Ovary (tissue), 3 donors: ENCODE measurements around the gene FCRL5.

Source experiments
- EP300 ChIP-seq: sonication (generic); formaldehyde crosslinking; IDR thresholded peaks from one replicate; pipeline ENCODE4 v1.6.1; 2017; ENCODE audit warnings: antibody characterized with exemption
- POLR2A ChIP-seq: fragments of 450-650 bp; IDR thresholded peaks from one replicate; pipeline ENCODE4 v1.6.1; 2017; ENCODE audit warnings: antibody characterized with exemption, mild to moderate bottlenecking, moderate library complexity
- TF ChIP-seq, protein P1 (sequence below), 3 donors: fragments of 450-650 bp in 2 of 3; fragments of 200-600 bp in 1 of 3; IDR thresholded peaks; one replicate each; pipeline versions ENCODE4 v1.5.1 to v1.8.0; 2016 to 2022; ENCODE audit warnings: antibody characterized with exemption in 3 of 3, mild to moderate bottlenecking in 1 of 3
- donor health status: DM: no; HTN: no; CAD: no.

- TF ChIP-seq, protein P1, sequence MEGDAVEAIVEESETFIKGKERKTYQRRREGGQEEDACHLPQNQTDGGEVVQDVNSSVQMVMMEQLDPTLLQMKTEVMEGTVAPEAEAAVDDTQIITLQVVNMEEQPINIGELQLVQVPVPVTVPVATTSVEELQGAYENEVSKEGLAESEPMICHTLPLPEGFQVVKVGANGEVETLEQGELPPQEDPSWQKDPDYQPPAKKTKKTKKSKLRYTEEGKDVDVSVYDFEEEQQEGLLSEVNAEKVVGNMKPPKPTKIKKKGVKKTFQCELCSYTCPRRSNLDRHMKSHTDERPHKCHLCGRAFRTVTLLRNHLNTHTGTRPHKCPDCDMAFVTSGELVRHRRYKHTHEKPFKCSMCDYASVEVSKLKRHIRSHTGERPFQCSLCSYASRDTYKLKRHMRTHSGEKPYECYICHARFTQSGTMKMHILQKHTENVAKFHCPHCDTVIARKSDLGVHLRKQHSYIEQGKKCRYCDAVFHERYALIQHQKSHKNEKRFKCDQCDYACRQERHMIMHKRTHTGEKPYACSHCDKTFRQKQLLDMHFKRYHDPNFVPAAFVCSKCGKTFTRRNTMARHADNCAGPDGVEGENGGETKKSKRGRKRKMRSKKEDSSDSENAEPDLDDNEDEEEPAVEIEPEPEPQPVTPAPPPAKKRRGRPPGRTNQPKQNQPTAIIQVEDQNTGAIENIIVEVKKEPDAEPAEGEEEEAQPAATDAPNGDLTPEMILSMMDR (IDR thresholded peaks at IDR 0.05): no peak
- no peak for TF ChIP-seq POLR2A
- TF ChIP-seq EP300: no peak
Measured at GRCh38 chr1:157485793-157486192, 66.5 kb downstream of the FCRL5 start.
